ENCODE measurements around the gene RGS9. TPM values are rescaled to one million over a fixed set of nuclear protein-coding genes. Genes with fewer than 3 reads are reported as not detected.

Gene RGS9
- total RNA-seq, 1 experiment from 2014 or later, result 8.6 TPM

DNA sequence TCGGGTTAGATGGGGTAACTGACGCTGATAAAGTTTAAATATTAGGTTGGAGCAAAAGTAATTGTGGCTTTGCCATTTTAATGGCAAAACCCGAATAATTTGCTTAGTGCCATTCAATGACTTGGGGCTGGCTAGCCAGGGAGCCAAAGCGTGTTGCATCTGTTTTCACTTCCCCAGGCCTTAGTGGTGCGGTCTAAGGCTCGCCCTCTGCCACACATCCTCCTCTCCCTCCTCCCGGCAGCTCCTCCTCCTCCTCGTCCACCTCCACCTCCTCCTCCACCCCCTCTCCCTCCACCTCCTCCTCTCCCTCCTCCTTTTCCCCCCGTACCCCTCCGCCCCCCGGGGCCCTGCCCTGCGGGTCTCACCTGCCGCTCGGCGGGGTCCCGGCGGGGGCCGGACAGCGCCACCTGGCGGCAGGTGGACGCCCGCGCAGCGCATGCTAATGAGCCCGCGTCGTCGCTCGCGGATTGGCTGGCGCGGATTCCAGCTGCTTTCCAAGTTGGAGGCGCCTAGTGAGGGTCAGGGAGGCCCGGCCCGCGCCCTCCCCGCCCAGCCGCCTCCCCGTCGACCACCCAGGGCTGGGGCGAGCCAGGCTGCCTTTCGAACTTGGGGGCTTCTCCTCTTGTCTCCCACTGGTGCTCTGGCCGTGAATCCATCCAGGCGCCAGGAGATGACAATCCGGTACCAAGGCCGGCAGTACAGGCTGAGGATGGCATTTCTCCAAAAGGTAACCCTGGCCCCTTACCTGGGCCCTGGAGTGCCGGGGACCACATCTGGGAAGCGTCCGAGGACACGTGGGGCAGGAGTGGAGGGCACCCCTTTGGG lies 36.6 kb upstream of the RGS9 start:
- intact Hi-C loops (cut with micrococcal nuclease), result loop anchor here (2.0 to 5.0 kb wide), 3 partner anchors 36 to 138 kb away; partner anchors contain the start of gene RGS9
- ChIA-PET RAD21 (ENCODE audit: low non-redundant PET in 1 of 2, low total read pairs in 2 of 2, uncharacterized antibody in 2 of 2, unreplicated experiment in 2 of 2) (interaction anchor here (0.6 to 1.3 kb wide), 11 partner anchors 23 to 1226 kb away, joined by 3 to 7 read pairs (median 4); partner anchors contain the start of genes GNA13 (in 2 of the 2) and RGS9 (in 1 of the 2)), POLR2A (interaction anchor here (0.6 to 2.5 kb wide), 10 partner anchors 13 to 392 kb away, joined by 3 to 8 read pairs (median 4); partner anchors contain the start of gene GNA13), CTCF (interaction anchor here (0.6 to 3.5 kb wide), 40 partner anchors 9 to 1269 kb away, joined by 3 to 27 read pairs (median 4); partner anchors contain the start of genes GNA13 and RGS9)
- H3K9me3 ChIP-seq (ENCODE audit: control insufficient read depth in 1 of 2, insufficient read depth in 1 of 2, low read depth in 1 of 2, low read length in 2 of 2), result no peaks in the 10 kb centered on the region
- H2AFZ ChIP-seq (ENCODE audit: low read depth, low read length, poor library complexity, severe bottlenecking), result peak overlapping the region; percentile 79
- no peaks in the 10 kb centered on the region for H4K20me1 ChIP-seq (ENCODE audit: insufficient read depth)
- H3K9ac ChIP-seq (ENCODE audit: low read length), result peak overlapping the region; percentile 64
- no peaks in the 10 kb centered on the region for H3K27me3 ChIP-seq (ENCODE audit: insufficient read depth, low read length)
- H3K4me2 ChIP-seq (ENCODE audit: low read length), result peak overlapping the region; percentile 85
- H3K27ac ChIP-seq (ENCODE audit: low read depth, low read length), result peak overlapping the region; percentile 69
- no peaks in the 10 kb centered on the region for H3K79me2 ChIP-seq (ENCODE audit: insufficient read depth, low read length)
- H3K4me1 ChIP-seq (ENCODE audit: control insufficient read depth in 1 of 2, insufficient read depth in 2 of 2, low read length in 2 of 2), result peaks cover 16 to 25% of the 10 kb centered on the region in 2 experiments
- H3K4me3 ChIP-seq (replicated peaks in 1 of 2; ENCODE audit: low read depth in 1 of 2, low read length in 2 of 2), result peak overlapping the region; percentile 54 to 65
- BruUV-seq (replicated peaks), result no TSS peak
- DNase-seq (ENCODE audit: low read depth, low spot score), result peak; percentile 70
- peak; percentile 90 for ATAC-seq
- no peaks in the 10 kb centered on the region for H3K36me3 ChIP-seq (ENCODE audit: control insufficient read depth in 1 of 2, insufficient read depth in 2 of 2, low read length in 2 of 2)
- no peaks in the 10 kb centered on the region for H3K9me2 ChIP-seq (ENCODE audit: insufficient read depth)
- TF ChIP-seq, protein P1, sequence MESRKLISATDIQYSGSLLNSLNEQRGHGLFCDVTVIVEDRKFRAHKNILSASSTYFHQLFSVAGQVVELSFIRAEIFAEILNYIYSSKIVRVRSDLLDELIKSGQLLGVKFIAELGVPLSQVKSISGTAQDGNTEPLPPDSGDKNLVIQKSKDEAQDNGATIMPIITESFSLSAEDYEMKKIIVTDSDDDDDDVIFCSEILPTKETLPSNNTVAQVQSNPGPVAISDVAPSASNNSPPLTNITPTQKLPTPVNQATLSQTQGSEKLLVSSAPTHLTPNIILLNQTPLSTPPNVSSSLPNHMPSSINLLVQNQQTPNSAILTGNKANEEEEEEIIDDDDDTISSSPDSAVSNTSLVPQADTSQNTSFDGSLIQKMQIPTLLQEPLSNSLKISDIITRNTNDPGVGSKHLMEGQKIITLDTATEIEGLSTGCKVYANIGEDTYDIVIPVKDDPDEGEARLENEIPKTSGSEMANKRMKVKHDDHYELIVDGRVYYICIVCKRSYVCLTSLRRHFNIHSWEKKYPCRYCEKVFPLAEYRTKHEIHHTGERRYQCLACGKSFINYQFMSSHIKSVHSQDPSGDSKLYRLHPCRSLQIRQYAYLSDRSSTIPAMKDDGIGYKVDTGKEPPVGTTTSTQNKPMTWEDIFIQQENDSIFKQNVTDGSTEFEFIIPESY (IDR thresholded peaks at IDR 0.05; ENCODE audit: extremely low read depth, insufficient replicate concordance, low read length), result no peak
- TF ChIP-seq FOSL1 (IDR thresholded peaks at IDR 0.05; ENCODE audit: low read depth), result no peak
- no peak for TF ChIP-seq TCF7L2 (IDR thresholded peaks at IDR 0.05; ENCODE audit: borderline replicate concordance, extremely low read depth, insufficient read depth, insufficient read length)
- no peak for TF ChIP-seq CEBPB (IDR thresholded peaks at IDR 0.05; ENCODE audit: low read depth)
- TF ChIP-seq POLR2AphosphoS5 (IDR thresholded peaks at IDR 0.05; ENCODE audit: low read depth, low read length), result no peak
- peak; percentile 85 for TF ChIP-seq RAD21 (IDR thresholded peaks at IDR 0.05; ENCODE audit: low read depth)
- TF ChIP-seq ELF1 (IDR thresholded peaks at IDR 0.05; ENCODE audit: borderline replicate concordance, low read depth), result no peak
- TF ChIP-seq SP1 (IDR thresholded peaks at IDR 0.05; ENCODE audit: low read depth), result no peak; the same call in 1 of the 2 replicates
- TF ChIP-seq CBX3 (IDR thresholded peaks at IDR 0.05; ENCODE audit: low read depth), result no peak
- TF ChIP-seq EZH2 (IDR thresholded peaks at IDR 0.05), result no peak
- TF ChIP-seq ZFX (IDR thresholded peaks at IDR 0.05), result no peak; the same call in none of the 2 replicates
- TF ChIP-seq SRF (IDR thresholded peaks at IDR 0.05; ENCODE audit: low read depth), result no peak
- TF ChIP-seq EZH2phosphoT487 (IDR thresholded peaks at IDR 0.05; ENCODE audit: borderline replicate concordance), result no peak
- TF ChIP-seq, protein P2, sequence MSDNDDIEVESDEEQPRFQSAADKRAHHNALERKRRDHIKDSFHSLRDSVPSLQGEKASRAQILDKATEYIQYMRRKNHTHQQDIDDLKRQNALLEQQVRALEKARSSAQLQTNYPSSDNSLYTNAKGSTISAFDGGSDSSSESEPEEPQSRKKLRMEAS (IDR thresholded peaks at IDR 0.05), result peak; percentile 72
- no peak for TF ChIP-seq ZNF274 (IDR thresholded peaks at IDR 0.05; ENCODE audit: low read depth, low read length)
- TF ChIP-seq YY1 (IDR thresholded peaks at IDR 0.05; ENCODE audit: extremely low read depth, insufficient replicate concordance, low read depth, low read length), result peak; percentile 32
- no peak for TF ChIP-seq POLR2A (IDR thresholded peaks at IDR 0.05; ENCODE audit: borderline replicate concordance, extremely low read depth, insufficient read depth, insufficient read length)
- TF ChIP-seq SIN3A (IDR thresholded peaks at IDR 0.05; ENCODE audit: low read depth), result peak; percentile 50
- TF ChIP-seq JUND (IDR thresholded peaks at IDR 0.05), result no peak
- TF ChIP-seq, protein P3, sequence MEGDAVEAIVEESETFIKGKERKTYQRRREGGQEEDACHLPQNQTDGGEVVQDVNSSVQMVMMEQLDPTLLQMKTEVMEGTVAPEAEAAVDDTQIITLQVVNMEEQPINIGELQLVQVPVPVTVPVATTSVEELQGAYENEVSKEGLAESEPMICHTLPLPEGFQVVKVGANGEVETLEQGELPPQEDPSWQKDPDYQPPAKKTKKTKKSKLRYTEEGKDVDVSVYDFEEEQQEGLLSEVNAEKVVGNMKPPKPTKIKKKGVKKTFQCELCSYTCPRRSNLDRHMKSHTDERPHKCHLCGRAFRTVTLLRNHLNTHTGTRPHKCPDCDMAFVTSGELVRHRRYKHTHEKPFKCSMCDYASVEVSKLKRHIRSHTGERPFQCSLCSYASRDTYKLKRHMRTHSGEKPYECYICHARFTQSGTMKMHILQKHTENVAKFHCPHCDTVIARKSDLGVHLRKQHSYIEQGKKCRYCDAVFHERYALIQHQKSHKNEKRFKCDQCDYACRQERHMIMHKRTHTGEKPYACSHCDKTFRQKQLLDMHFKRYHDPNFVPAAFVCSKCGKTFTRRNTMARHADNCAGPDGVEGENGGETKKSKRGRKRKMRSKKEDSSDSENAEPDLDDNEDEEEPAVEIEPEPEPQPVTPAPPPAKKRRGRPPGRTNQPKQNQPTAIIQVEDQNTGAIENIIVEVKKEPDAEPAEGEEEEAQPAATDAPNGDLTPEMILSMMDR (IDR thresholded peaks at IDR 0.05 in 2 of 3, conservative IDR thresholded peaks at IDR 0.05 in 1 of 3; ENCODE audit: borderline replicate concordance in 1 of 3, insufficient read depth in 1 of 3, low read depth in 2 of 3, low read length in 2 of 3), result peak; percentile 84 to 98 (median 97)
- TF ChIP-seq EGR1 (IDR thresholded peaks at IDR 0.05; ENCODE audit: low read depth), result peak; percentile 74
